Vagina (tissue), 2 donors: ENCODE measurements around the gene BMF.
"Not testable (repeated sequence)": the region's sequence is repeated elsewhere in the genome, so short reads cannot be mapped to it uniquely, and the experiment has no call there.

Source experiments
- CTCF ChIP-seq, 3 experiments: fragments of 450-650 bp in 2 of 3; fragments of 200-600 bp in 1 of 3; sonication (generic) in 1 of 3; IDR thresholded peaks; one replicate each; pipeline ENCODE4 v1.5.1; 2017 to 2019; ENCODE audit warnings: antibody characterized with exemption in 3 of 3, mild to moderate bottlenecking in 2 of 3, moderate library complexity in 2 of 3
- POLR2A ChIP-seq, 2 donors: fragments of 450-650 bp; IDR thresholded peaks; one replicate each; pipeline ENCODE4 v1.6.1; 2017; ENCODE audit warnings: antibody characterized with exemption in 2 of 2, mild to moderate bottlenecking in 2 of 2, moderate library complexity in 2 of 2
- POLR2AphosphoS5 ChIP-seq, 2 donors: sonication (generic); formaldehyde crosslinking; IDR thresholded peaks; one replicate each; pipeline ENCODE4 v1.9.0; 2017; ENCODE audit warnings: antibody characterized with exemption in 2 of 2, mild to moderate bottlenecking in 2 of 2, low read depth in 1 of 2; ENCODE audit not compliant: insufficient read depth in 1 of 2

GRCh38 chr15:40115106-40115505 lies 6.4 kb upstream of the BMF start:
- TF ChIP-seq CTCF (IDR thresholded peaks at IDR 0.05); POLR2A (IDR thresholded peaks at IDR 0.05); POLR2AphosphoS5 (IDR thresholded peaks at IDR 0.05; ENCODE audit: insufficient read depth in 1 of 2, low read depth in 1 of 2): not testable (repeated sequence)
